Testis (tissue), 2 donors: ENCODE measurements around the gene FSHB.

Experiments
- POLR2A ChIP-seq: fragments of 450-650 bp; IDR thresholded peaks from one replicate; pipeline ENCODE4 v1.6.1; 2017; ENCODE audit warnings: antibody characterized with exemption, mild to moderate bottlenecking, moderate library complexity
- TF ChIP-seq, protein P1 (sequence below), 3 experiments: fragments of 450-650 bp in 2 of 3; fragments of 200-600 bp in 1 of 3; sonication (generic) in 1 of 3; IDR thresholded peaks; one replicate each; pipeline ENCODE4 v1.5.1; 2016 to 2019; ENCODE audit warnings: antibody characterized with exemption in 3 of 3, mild to moderate bottlenecking in 2 of 3, moderate library complexity in 1 of 3

DNA sequence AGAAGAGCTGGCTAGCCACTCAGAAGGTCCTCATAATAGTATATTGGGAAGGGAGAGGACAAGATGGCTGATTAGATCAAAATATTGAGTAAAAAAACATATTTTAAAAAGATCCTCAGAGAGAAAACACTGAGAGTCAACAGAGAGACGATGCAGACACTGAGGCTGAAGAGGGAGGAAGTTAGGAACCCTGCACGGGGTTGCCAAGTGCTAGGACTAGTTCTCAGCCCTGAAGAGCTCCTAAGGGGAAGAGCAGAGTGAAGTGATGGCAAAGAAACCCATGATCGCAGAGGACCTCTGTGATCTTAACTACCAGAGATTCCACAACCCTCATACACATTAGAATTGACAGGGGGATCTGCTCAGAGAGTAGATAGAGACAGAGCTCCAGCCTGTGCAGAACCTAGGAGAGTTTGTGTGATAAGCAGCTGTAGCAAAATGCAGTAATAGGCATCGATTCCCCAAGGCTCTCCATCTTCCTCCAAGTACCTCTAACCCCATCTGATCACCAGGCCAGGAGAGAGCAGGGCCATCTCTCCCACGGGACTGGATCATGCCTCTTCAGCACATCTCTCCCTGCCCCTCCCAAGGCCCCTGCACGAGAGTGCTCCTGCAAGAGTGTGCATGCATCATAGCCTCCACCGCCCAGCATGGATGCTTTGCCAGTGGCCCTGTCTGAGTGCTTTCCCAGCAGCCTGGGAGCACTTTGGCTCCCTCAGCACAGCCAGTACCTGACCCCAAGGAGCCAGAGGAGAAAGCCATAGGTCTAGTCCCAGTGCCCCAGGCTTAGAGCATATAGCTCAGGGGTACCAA is 50.9 kb downstream of the FSHB start:
- TF ChIP-seq, protein P1, sequence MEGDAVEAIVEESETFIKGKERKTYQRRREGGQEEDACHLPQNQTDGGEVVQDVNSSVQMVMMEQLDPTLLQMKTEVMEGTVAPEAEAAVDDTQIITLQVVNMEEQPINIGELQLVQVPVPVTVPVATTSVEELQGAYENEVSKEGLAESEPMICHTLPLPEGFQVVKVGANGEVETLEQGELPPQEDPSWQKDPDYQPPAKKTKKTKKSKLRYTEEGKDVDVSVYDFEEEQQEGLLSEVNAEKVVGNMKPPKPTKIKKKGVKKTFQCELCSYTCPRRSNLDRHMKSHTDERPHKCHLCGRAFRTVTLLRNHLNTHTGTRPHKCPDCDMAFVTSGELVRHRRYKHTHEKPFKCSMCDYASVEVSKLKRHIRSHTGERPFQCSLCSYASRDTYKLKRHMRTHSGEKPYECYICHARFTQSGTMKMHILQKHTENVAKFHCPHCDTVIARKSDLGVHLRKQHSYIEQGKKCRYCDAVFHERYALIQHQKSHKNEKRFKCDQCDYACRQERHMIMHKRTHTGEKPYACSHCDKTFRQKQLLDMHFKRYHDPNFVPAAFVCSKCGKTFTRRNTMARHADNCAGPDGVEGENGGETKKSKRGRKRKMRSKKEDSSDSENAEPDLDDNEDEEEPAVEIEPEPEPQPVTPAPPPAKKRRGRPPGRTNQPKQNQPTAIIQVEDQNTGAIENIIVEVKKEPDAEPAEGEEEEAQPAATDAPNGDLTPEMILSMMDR (IDR thresholded peaks at IDR 0.05), result no peak
- TF ChIP-seq POLR2A, result no peak
